OCI-LY7 (cell line): ENCODE results near the gene DLGAP4. TPM values are rescaled to one million over a fixed set of nuclear protein-coding genes. Genes with fewer than 3 reads are reported as not detected.

Experiments used
- BruUV-seq: library from RNA; stranded (reverse); fragments of 400-500 nt; replicated peaks from 2 replicates; lab custom pipeline; 2021; lab: Mats Ljungman, UMichigan
- CTCF ChIA-PET: fragments of 300-600 bp; sonication (Branson Sonifier 250); formaldehyde crosslinking; loops from one replicate; lab custom pipeline; 2022; ENCODE audit warnings: antibody characterized with exemption; ENCODE audit not compliant: unreplicated experiment; lab: Charles Lee
- POLR2A ChIA-PET: fragments of 300-600 bp; sonication (Branson Sonifier 250); formaldehyde crosslinking; loops from one replicate; lab custom pipeline; 2022; ENCODE audit warnings: antibody characterized with exemption; lab: Charles Lee
- DNase-seq: peaks from one replicate; pipeline ENCODE4 v3.0.0-alpha.2; 2015; ENCODE audit warnings: low spot score
- H2AFZ ChIP-seq: fragments of 200-600 bp; sonication (generic), shearing (Covaris generic); 2 replicates; pipeline ENCODE4 v1.6.1; 2014; ENCODE audit warnings: mild to moderate bottlenecking, antibody characterized with exemption, low read length, moderate library complexity
- H3K27ac ChIP-seq: fragments of 200-600 bp; sonication (generic); 2 replicates; pipeline ENCODE4 v1.5.1; 2014; ENCODE audit warnings: mixed run types, low read depth, mild to moderate bottlenecking, moderate library complexity, low read length, inconsistent platforms; ENCODE audit not compliant: poor library complexity, severe bottlenecking
- H3K36me3 ChIP-seq: fragments of 200-600 bp; sonication (generic); 2 replicates; pipeline ENCODE4 v1.6.1; 2014; ENCODE audit warnings: mild to moderate bottlenecking, antibody characterized with exemption, low read length, moderate library complexity, mixed read lengths; ENCODE audit not compliant: insufficient read depth
- H3K4me1 ChIP-seq: fragments of 200-600 bp; sonication (generic); 2 replicates; pipeline ENCODE4 v1.5.1; 2014; ENCODE audit warnings: mild to moderate bottlenecking, low read length; ENCODE audit not compliant: insufficient read depth, poor library complexity, severe bottlenecking
- H3K4me2 ChIP-seq: fragments of 200-600 bp; sonication (generic); 2 replicates; pipeline ENCODE4 v1.6.1; 2014; ENCODE audit warnings: mild to moderate bottlenecking, low read length
- H3K4me3 ChIP-seq: fragments of 200-600 bp; sonication (generic); 2 replicates; pipeline ENCODE4 v1.5.1; 2014; ENCODE audit warnings: mild to moderate bottlenecking, low read depth, low read length; ENCODE audit not compliant: poor library complexity, severe bottlenecking
- H3K79me2 ChIP-seq: fragments of 200-600 bp; sonication (generic); 2 replicates; pipeline ENCODE4 v1.6.1; 2016; ENCODE audit warnings: low read depth, mild to moderate bottlenecking, low read length, moderate library complexity, mixed read lengths; ENCODE audit not compliant: insufficient read depth
- H3K9me2 ChIP-seq: fragments of 200-600 bp; sonication (generic); 2 replicates; pipeline ENCODE4 v1.6.1; 2016; ENCODE audit warnings: mild to moderate bottlenecking, low read length, mixed read lengths; ENCODE audit not compliant: insufficient read depth
- H3K9me3 ChIP-seq: fragments of 200-600 bp; sonication (generic); 2 replicates; pipeline ENCODE4 v1.6.1; 2014; ENCODE audit warnings: mild to moderate bottlenecking, mixed run types, low read length, mixed read lengths
- H4K20me1 ChIP-seq: fragments of 200-600 bp; sonication (generic); 2 replicates; pipeline ENCODE4 v1.6.1; 2014; ENCODE audit warnings: mild to moderate bottlenecking, antibody characterized with exemption, low read length, moderate library complexity, mixed read lengths; ENCODE audit not compliant: insufficient read depth
- CTCF ChIP-seq: fragments of 200-600 bp; sonication (generic); conservative IDR thresholded peaks from 2 replicates; pipeline ENCODE4 v1.5.1; 2014; ENCODE audit warnings: mild to moderate bottlenecking, antibody characterized with exemption, low read length, moderate library complexity, mixed read lengths
- EZH2phosphoT487 ChIP-seq: fragments of 200-600 bp; sonication (generic); IDR thresholded peaks from 2 replicates; pipeline ENCODE4 v1.6.1; 2018; ENCODE audit warnings: low read depth, borderline replicate concordance, mild to moderate bottlenecking, mixed run types, antibody characterized with exemption, low read length, moderate library complexity, mixed read lengths
- intact Hi-C: fragments of 100-400 bp; cut with micrococcal nuclease; formaldehyde crosslinking; loops from one replicate; pipeline ENCODE4 v1.10.0; 2022; ENCODE audit not compliant: unreplicated experiment
- total RNA-seq, 2 experiments: library from RNA; depleted of rRNA in 1 of 2; stranded (reverse); fragments of >200 nt in 1 of 2; shearing (Covaris generic) in 1 of 2; gene quantifications; 2 replicates each; pipeline ENCODE4 v1.2.3, GENCODE V29; 2014 to 2022

The DLGAP4 gene
- total RNA-seq, 2 experiments from 2014 or later, result 7.7 to 41.6 TPM

GRCh38 chr20:36330091-36330490 is 24.0 kb downstream of the DLGAP4 start:
- no TSS peak for BruUV-seq
- Histone ChIP-seq H3K27ac (no peak overlapping the region), H3K9me3 (no peaks in the 10 kb centered on the region), H3K4me2 (no peak overlapping the region), H3K4me3 (no peak overlapping the region), H2AFZ (no peak overlapping the region), H3K79me2 (no peaks in the 10 kb centered on the region), H4K20me1 (no peaks in the 10 kb centered on the region), H3K36me3 (no peaks in the 10 kb centered on the region), H3K4me1 (no peaks in the 10 kb centered on the region), H3K9me2 (no peaks in the 10 kb centered on the region)
- TF ChIP-seq EZH2phosphoT487 (no peak), CTCF (no peak)
- CTCF ChIA-PET, result no interaction called here
- no peak for DNase-seq
- POLR2A ChIA-PET, result interaction anchor here (0.7 kb wide), 1 partner anchor 138 kb away, joined by 3 read pairs; no protein-coding TSS in a partner anchor
- intact Hi-C loops, result no loop called here

GRCh38 chr20:36331209-36331608 is 25.1 kb downstream of the DLGAP4 start:
- Histone ChIP-seq H3K4me3 (no peak overlapping the region), H4K20me1 (no peaks in the 10 kb centered on the region), H3K36me3 (no peaks in the 10 kb centered on the region), H3K79me2 (no peaks in the 10 kb centered on the region), H3K9me2 (no peaks in the 10 kb centered on the region), H3K9me3 (no peaks in the 10 kb centered on the region), H2AFZ (no peak overlapping the region), H3K27ac (no peak overlapping the region), H3K4me2 (no peak overlapping the region), H3K4me1 (no peaks in the 10 kb centered on the region)
- POLR2A ChIA-PET, result no interaction called here
- CTCF ChIA-PET, result no interaction called here
- no peak for DNase-seq
- no TSS peak for BruUV-seq
- intact Hi-C loops, result no loop called here
- TF ChIP-seq CTCF (no peak), EZH2phosphoT487 (no peak)

- H3K4me3 ChIP-seq, result no peak overlapping the region
- H3K27ac ChIP-seq, result no peak overlapping the region
- POLR2A ChIA-PET, result no interaction called here
- no peaks in the 10 kb centered on the region for H4K20me1 ChIP-seq
- TF ChIP-seq CTCF (no peak), EZH2phosphoT487 (no peak)
- no peak overlapping the region for H2AFZ ChIP-seq
- intact Hi-C loops, result no loop called here
- no peaks in the 10 kb centered on the region for H3K9me3 ChIP-seq
- no peaks in the 10 kb centered on the region for H3K36me3 ChIP-seq
- no peaks in the 10 kb centered on the region for H3K4me1 ChIP-seq
- H3K79me2 ChIP-seq, result no peaks in the 10 kb centered on the region
- H3K4me2 ChIP-seq, result no peak overlapping the region
- DNase-seq, result no peak
- no TSS peak for BruUV-seq
- CTCF ChIA-PET, result no interaction called here
- H3K9me2 ChIP-seq, result no peaks in the 10 kb centered on the region
Measured at GRCh38 chr20:36333841-36334240, 27.7 kb downstream of the DLGAP4 start.
